H1 (cell line): ENCODE data around the gene PRR20C. TPM values are rescaled to one million over a fixed set of nuclear protein-coding genes. Genes with fewer than 3 reads are reported as not detected.
"Not testable (repeated sequence)": the region's sequence is repeated elsewhere in the genome, so short reads cannot be mapped to it uniquely, and the experiment has no call there.

Experiments used
- CTCF ChIA-PET: fragments of 300-600 bp; sonication (Branson Sonifier 250); formaldehyde crosslinking; loops from one replicate; lab custom pipeline; 2021; ENCODE audit not compliant: partially characterized antibody; lab: Charles Lee
- POLR2A ChIA-PET: fragments of 300-600 bp; sonication (Branson Sonifier 250); formaldehyde crosslinking; loops from one replicate; lab custom pipeline; 2021; ENCODE audit warnings: inconsistent platforms; ENCODE audit not compliant: partially characterized antibody; lab: Charles Lee
- DNase-seq, 2 experiments: peaks; one replicate each; pipeline versions ENCODE4 v3.0.0 to v3.0.0-alpha.2; 2010 to 2022; ENCODE audit warnings: low spot score in 2 of 2, low read depth in 1 of 2, mixed read lengths in 1 of 2
- FAIRE-seq: peaks from 2 replicates; lab custom pipeline; 2011; peaks lifted over from hg19 to GRCh38; lab: Jason Lieb, UNC
- H2AFZ ChIP-seq: 2 replicates; pipeline ENCODE4 v1.8.1; 2012; ENCODE audit warnings: low read length, inconsistent platforms
- H2AK5ac ChIP-seq: 2 replicates; pipeline ENCODE4 v1.6.1; 2013; ENCODE audit warnings: low read depth, low read length
- H2BK120ac ChIP-seq: replicated peaks from 2 replicates; pipeline ENCODE3; 2013; ENCODE audit warnings: low read depth, low read length, inconsistent platforms
- H2BK12ac ChIP-seq: 2 replicates; pipeline ENCODE4 v1.6.1; 2013; ENCODE audit warnings: low read depth, low read length
- H2BK15ac ChIP-seq: 2 replicates; pipeline ENCODE4 v1.6.1; 2013; ENCODE audit warnings: low read length
- H2BK20ac ChIP-seq: 2 replicates; pipeline ENCODE4 v1.6.1; 2013; ENCODE audit warnings: low read length
- H2BK5ac ChIP-seq: 2 replicates; pipeline ENCODE4 v1.6.1; 2013; ENCODE audit warnings: low read depth, low read length
- H3K14ac ChIP-seq: 2 replicates; pipeline ENCODE4 v1.6.1; 2013; ENCODE audit warnings: inconsistent platforms; ENCODE audit not compliant: insufficient read length
- H3K18ac ChIP-seq: 2 replicates; pipeline ENCODE4 v1.6.1; 2013; ENCODE audit warnings: low read length; ENCODE audit errors: extremely low read depth
- H3K23ac ChIP-seq: 2 replicates; pipeline ENCODE4 v1.6.1; 2013; ENCODE audit warnings: inconsistent platforms; ENCODE audit not compliant: insufficient read length
- H3K23me2 ChIP-seq: 2 replicates; pipeline ENCODE4 v1.6.1; 2013; ENCODE audit warnings: low read depth, low read length
- H3K27ac ChIP-seq: 2 replicates; pipeline ENCODE4 v1.6.1; 2011; ENCODE audit warnings: low read depth, low read length, inconsistent platforms
- H3K27me3 ChIP-seq, 4 experiments: replicated peaks in 1 of 4; 1 replicate in 1 of 4; 2 replicates in 3 of 4; pipeline versions ENCODE4 v1.6.1 to v1.8.1; 2011 to 2013; ENCODE audit warnings: low read length in 3 of 4, mild to moderate bottlenecking in 3 of 4, inconsistent platforms in 2 of 4, mixed read lengths in 2 of 4, moderate library complexity in 1 of 4; ENCODE audit not compliant: control insufficient read depth in 3 of 4, insufficient read depth in 3 of 4; ENCODE audit errors: extremely low read depth in 1 of 4
- H3K36me3 ChIP-seq, 4 experiments: 2 replicates each; pipeline versions ENCODE4 v1.6.1 to v1.8.1; 2011 to 2013; ENCODE audit warnings: mild to moderate bottlenecking in 4 of 4, low read length in 3 of 4, moderate library complexity in 2 of 4, control low read depth in 1 of 4, inconsistent platforms in 1 of 4; ENCODE audit not compliant: insufficient read depth in 4 of 4, control insufficient read depth in 2 of 4
- H3K4ac ChIP-seq: replicated peaks from 2 replicates; pipeline ENCODE3; 2013; ENCODE audit warnings: low read length, low read depth, mixed read lengths, inconsistent platforms; ENCODE audit not compliant: insufficient read length
- H3K4me1 ChIP-seq, 4 experiments: replicated peaks in 1 of 4; 1 replicate in 1 of 4; 2 replicates in 3 of 4; pipeline versions ENCODE4 v1.6.1 to v1.8.1; 2011 to 2013; ENCODE audit warnings: low read length in 3 of 4, inconsistent platforms in 2 of 4, mixed read lengths in 1 of 4; ENCODE audit not compliant: insufficient read depth in 4 of 4, control insufficient read depth in 3 of 4
- H3K4me2 ChIP-seq, 2 experiments: 2 replicates each; pipeline versions ENCODE4 v1.6.1 to v1.8.1; 2011 to 2013; ENCODE audit warnings: low read depth in 2 of 2, low read length in 2 of 2, control low read depth in 1 of 2, inconsistent platforms in 1 of 2, mild to moderate bottlenecking in 1 of 2; ENCODE audit not compliant: insufficient read depth in 1 of 2
- H3K4me3 ChIP-seq, 4 experiments: fragments of 200-600, 300-600 bp in 1 of 4; sonication (generic), shearing (Covaris generic), sonication (Bioruptor Twin) in 1 of 4; 2 replicates each; pipeline versions ENCODE4 v1.5.1 to v1.8.1; 2011 to 2016; ENCODE audit warnings: low read length in 4 of 4, low read depth in 3 of 4, control low read depth in 2 of 4, inconsistent platforms in 2 of 4, mild to moderate bottlenecking in 2 of 4, mixed read lengths in 1 of 4, moderate library complexity in 1 of 4; ENCODE audit not compliant: insufficient read depth in 2 of 4; ENCODE audit errors: extremely low read depth in 1 of 4
- H3K56ac ChIP-seq: replicated peaks from 2 replicates; pipeline ENCODE3; 2013; ENCODE audit warnings: low read depth, mild to moderate bottlenecking, mixed read lengths, low read length, inconsistent platforms; ENCODE audit not compliant: insufficient read length
- H3K79me1 ChIP-seq: 2 replicates; pipeline ENCODE4 v1.6.1; 2013; ENCODE audit warnings: low read depth, low read length, control low read depth
- H3K79me2 ChIP-seq, 2 experiments: 2 replicates each; pipeline versions ENCODE4 v1.6.1 to v1.8.1; 2012 to 2013; ENCODE audit warnings: low read length in 2 of 2, mild to moderate bottlenecking in 2 of 2, inconsistent platforms in 1 of 2; ENCODE audit not compliant: insufficient read depth in 2 of 2, control insufficient read depth in 1 of 2
- H3K9ac ChIP-seq, 4 experiments: replicated peaks in 1 of 4; 1 replicate in 1 of 4; 2 replicates in 3 of 4; pipeline versions ENCODE4 v1.6.1 to v1.8.1; 2011 to 2013; ENCODE audit warnings: low read depth in 3 of 4, low read length in 3 of 4, control low read depth in 2 of 4, mild to moderate bottlenecking in 2 of 4, moderate library complexity in 2 of 4, inconsistent platforms in 1 of 4; ENCODE audit errors: extremely low read depth in 1 of 4
- H3K9me3 ChIP-seq, 2 experiments: 2 replicates each; pipeline versions ENCODE4 v1.6.1 to v1.8.1; 2012 to 2013; ENCODE audit warnings: mild to moderate bottlenecking in 2 of 2, moderate library complexity in 2 of 2, control low read depth in 1 of 2, inconsistent platforms in 1 of 2, low read depth in 1 of 2, low read length in 1 of 2, mixed read lengths in 1 of 2; ENCODE audit not compliant: insufficient read depth in 2 of 2
- H4K20me1 ChIP-seq, 2 experiments: replicated peaks in 1 of 2; 2 replicates each; pipeline versions ENCODE3 to v1.8.1; 2011 to 2013; ENCODE audit warnings: inconsistent platforms in 2 of 2, low read length in 2 of 2, mild to moderate bottlenecking in 1 of 2; ENCODE audit not compliant: insufficient read depth in 2 of 2, control insufficient read depth in 1 of 2
- H4K5ac ChIP-seq: 2 replicates; pipeline ENCODE4 v1.6.1; 2013; ENCODE audit warnings: low read length, low read depth, mixed read lengths, inconsistent platforms; ENCODE audit not compliant: insufficient read length
- H4K8ac ChIP-seq: 2 replicates; pipeline ENCODE4 v1.8.0; 2013; ENCODE audit warnings: mild to moderate bottlenecking, moderate library complexity, low read length, inconsistent platforms; ENCODE audit not compliant: insufficient read depth; ENCODE audit errors: extremely low read depth
- H4K91ac ChIP-seq: replicated peaks from 2 replicates; pipeline ENCODE3; 2013; ENCODE audit warnings: low read length, mixed read lengths, inconsistent platforms; ENCODE audit not compliant: insufficient read length
- WGBS, 2 experiments: shearing (Covaris generic) in 1 of 2; methylation state at CpG; one replicate each; pipeline versions ENCODE4 v1.1.6 to v1.1.7; 2013 to 2015; ENCODE audit warnings: low lambda C conversion rate in 2 of 2, mixed read lengths in 2 of 2, inconsistent platforms in 1 of 2, low coverage in 1 of 2, missing lambda C conversion rate in 1 of 2; ENCODE audit not compliant: insufficient replicate concordance in 2 of 2, insufficient coverage in 1 of 2, insufficient read length in 1 of 2; ENCODE audit errors: extremely low coverage in 1 of 2, missing lambda C conversion rate in 1 of 2; 5-methylcytosine and 5-hydroxymethylcytosine counted together
- polyA plus RNA-seq, 7 experiments: library from polyadenylated mRNA; depleted of rRNA in 3 of 7; stranded (reverse) in 5 of 7; unstranded in 2 of 7; fragments of >200 nt in 5 of 7; fragments of 200-250 nt in 2 of 7; gene quantifications; 1 replicate in 5 of 7; 2 replicates in 1 of 7; 4 replicates in 1 of 7; pipeline versions ENCODE4 v1.2.1 to v1.2.3, GENCODE V29; 2011 to 2013; ENCODE audit warnings: missing spikeins in 2 of 7, mixed read lengths in 2 of 7
- total RNA-seq: library from RNA; stranded (reverse); fragmentation: NEBNext Ultra II Directional; extraction: Animal tissue kit (Norgen Biotek cat#: 25700); gene quantifications from 2 replicates; pipeline ENCODE4 v1.2.1, GENCODE V29; 2021

Gene PRR20C
- total and polyA plus RNA-seq, 2 of the 8 experiments (the other 6 are each of a cell fraction or from before 2014, with no cell fraction given) = not detected

DNA sequence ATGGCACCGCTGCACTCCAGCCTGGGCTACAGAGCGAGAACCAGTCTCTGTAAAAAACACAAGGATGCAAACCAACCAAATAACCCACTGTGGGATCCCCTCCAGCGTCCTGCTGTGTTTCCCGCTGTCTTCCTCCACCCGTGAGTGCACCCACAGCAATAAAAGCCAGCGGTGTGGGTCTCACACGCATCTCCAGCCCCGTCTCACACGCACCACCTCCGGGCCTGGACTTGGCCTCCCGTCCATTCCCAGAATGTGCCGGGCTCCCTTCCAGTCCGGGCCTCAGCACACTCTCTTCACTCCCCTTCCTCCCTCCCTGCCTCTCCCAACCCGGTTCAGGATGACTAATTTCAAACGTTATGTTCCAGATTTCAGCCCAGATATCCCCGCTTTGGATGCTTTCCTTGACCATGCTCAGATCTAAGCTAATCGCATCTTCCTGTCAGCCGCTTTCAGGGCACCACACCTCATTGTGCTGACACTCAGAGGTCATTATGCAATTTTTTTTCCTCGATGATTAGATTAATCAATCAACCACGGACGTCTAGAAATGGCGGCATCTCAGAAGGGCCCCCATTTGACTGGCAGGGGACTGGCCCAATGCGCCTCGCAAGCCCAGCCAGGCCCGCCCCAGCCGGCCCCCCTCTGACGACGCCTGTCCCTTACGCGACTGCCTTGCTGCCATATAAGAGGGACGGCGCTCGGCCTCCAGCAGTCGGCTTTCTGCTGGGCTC lies 13.5 kb upstream of the PRR20C start, which contains the start of gene PRR20A:
TSS of gene PRR20A (plus strand) at position 684 of the 734 bp plus-strand sequence. CDS start 387 bp downstream, outside the sequence.
- H3K27me3 ChIP-seq, H2AFZ ChIP-seq, FAIRE-seq, H3K4me3 ChIP-seq, POLR2A ChIA-PET, H4K8ac ChIP-seq, H3K18ac ChIP-seq, H3K9ac ChIP-seq, H2BK20ac ChIP-seq, H4K5ac ChIP-seq, H3K4ac ChIP-seq, H4K20me1 ChIP-seq, H3K56ac ChIP-seq, DNase-seq, CTCF ChIA-PET, H3K14ac ChIP-seq, H3K36me3 ChIP-seq, H4K91ac ChIP-seq, H2BK120ac ChIP-seq, H3K4me1 ChIP-seq, H3K79me1 ChIP-seq, H2BK15ac ChIP-seq, H2BK5ac ChIP-seq, H2AK5ac ChIP-seq, H3K4me2 ChIP-seq, H3K23ac ChIP-seq, H3K23me2 ChIP-seq, H2BK12ac ChIP-seq, H3K9me3 ChIP-seq, H3K27ac ChIP-seq, H3K79me2 ChIP-seq: not testable (repeated sequence)
- 97% methylated on average over 5 of the region's 34 CpGs; no CpG with 5 or more reads in 1 of the 2 experiments for WGBS, 2 experiments

DNA sequence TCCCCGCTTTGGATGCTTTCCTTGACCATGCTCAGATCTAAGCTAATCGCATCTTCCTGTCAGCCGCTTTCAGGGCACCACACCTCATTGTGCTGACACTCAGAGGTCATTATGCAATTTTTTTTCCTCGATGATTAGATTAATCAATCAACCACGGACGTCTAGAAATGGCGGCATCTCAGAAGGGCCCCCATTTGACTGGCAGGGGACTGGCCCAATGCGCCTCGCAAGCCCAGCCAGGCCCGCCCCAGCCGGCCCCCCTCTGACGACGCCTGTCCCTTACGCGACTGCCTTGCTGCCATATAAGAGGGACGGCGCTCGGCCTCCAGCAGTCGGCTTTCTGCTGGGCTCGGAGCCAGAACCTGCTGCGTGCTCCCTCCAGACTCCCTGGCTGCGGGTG lies 6.7 kb upstream of the PRR20C start, which contains the start of gene PRR20B:
TSS of gene PRR20B (plus strand) at position 301 of the 400 bp plus-strand sequence. CDS start 387 bp downstream, outside the sequence.
- H3K4ac ChIP-seq, H3K4me3 ChIP-seq, H4K8ac ChIP-seq, H3K18ac ChIP-seq, H3K9me3 ChIP-seq, H3K79me2 ChIP-seq, H3K9ac ChIP-seq, H3K23ac ChIP-seq, POLR2A ChIA-PET, FAIRE-seq, H2AFZ ChIP-seq, H2BK120ac ChIP-seq, H2BK12ac ChIP-seq, H3K27ac ChIP-seq, H3K79me1 ChIP-seq, H3K27me3 ChIP-seq, H3K14ac ChIP-seq, H2BK5ac ChIP-seq, H2BK15ac ChIP-seq, H3K56ac ChIP-seq, DNase-seq, H3K4me1 ChIP-seq, H4K91ac ChIP-seq, H4K20me1 ChIP-seq, H4K5ac ChIP-seq, H2AK5ac ChIP-seq, H3K23me2 ChIP-seq, H3K36me3 ChIP-seq, H2BK20ac ChIP-seq, CTCF ChIA-PET, H3K4me2 ChIP-seq: not testable (repeated sequence)
- no CpG with 5 or more reads among the region's 22 CpGs for WGBS, 2 experiments
